GM04504 (cell line): ENCODE results near the gene AMY2B.
"Not testable (repeated sequence)": the region's sequence is repeated elsewhere in the genome, so short reads cannot be mapped to it uniquely, and the experiment has no call there.

Experiments
- DNase-seq: peaks from one replicate; pipeline ENCODE4 v3.0.0-alpha.2; 2012; ENCODE audit warnings: low read depth

AMY2B gene

GRCh38 chr1:103571289-103571688 is at the start of gene AMY2B:
AMY2B (plus strand) TSS chr1:103571589; CDS start chr1:103571603, 14 bp downstream.
- not testable (repeated sequence) for DNase-seq

GRCh38 chr1:103523346-103523745 is 48.0 kb upstream of the AMY2B start:
- DNase-seq = no peak

GRCh38 chr1:103525114-103525606 is 46.2 kb upstream of the AMY2B start:
- no peak for DNase-seq

- peak; percentile 78 for DNase-seq
These were observed 45.5 kb upstream of the AMY2B start, which contains the start of gene RNPC3 for GRCh38 chr1:103525607-103526507. RNPC3 (plus strand) TSS chr1:103525699; CDS start chr1:103526071, 372 bp downstream.

GRCh38 chr1:103527331-103527730 is 44.1 kb upstream of the AMY2B start:
- DNase-seq = no peak

- DNase-seq = no peak
These were observed 41.6 kb upstream of the AMY2B start for GRCh38 chr1:103529746-103530145.

GRCh38 chr1:103538226-103538625 is 33.2 kb upstream of the AMY2B start:
- no peak for DNase-seq

- DNase-seq = no peak
These were observed 30.0 kb upstream of the AMY2B start for GRCh38 chr1:103541431-103541830.

GRCh38 chr1:103546496-103546895 is 24.9 kb upstream of the AMY2B start:
- no peak for DNase-seq

GRCh38 chr1:103547840-103548239 is 23.5 kb upstream of the AMY2B start:
- DNase-seq = no peak

- no peak for DNase-seq
These were observed 11.0 kb upstream of the AMY2B start for GRCh38 chr1:103560427-103560826.

- DNase-seq = not testable (repeated sequence)
These were observed 10.3 kb upstream of the AMY2B start for GRCh38 chr1:103561124-103561523.

- no peak for DNase-seq
These were observed 9.6 kb upstream of the AMY2B start for GRCh38 chr1:103561643-103562395.

GRCh38 chr1:103563056-103563455 is 8.3 kb upstream of the AMY2B start:
- DNase-seq = no peak

GRCh38 chr1:103569493-103569892 is 1.9 kb upstream of the AMY2B start:
- no peak for DNase-seq

- no peak for DNase-seq
These were observed 4.7 kb downstream of the AMY2B start for GRCh38 chr1:103576065-103576464.

- DNase-seq = not testable (repeated sequence)
These were observed 5.4 kb downstream of the AMY2B start for GRCh38 chr1:103576784-103577183.

GRCh38 chr1:103582464-103582863 is 11.1 kb downstream of the AMY2B start:
- no peak for DNase-seq

GRCh38 chr1:103583887-103584286 is 12.5 kb downstream of the AMY2B start:
- DNase-seq = no peak

GRCh38 chr1:103584537-103584936 is 13.1 kb downstream of the AMY2B start:
- DNase-seq = no peak

GRCh38 chr1:103602740-103603139 is 31.4 kb downstream of the AMY2B start:
- DNase-seq = not testable (repeated sequence)

- no peak for DNase-seq
These were observed 45.0 kb downstream of the AMY2B start for GRCh38 chr1:103616362-103616761.

GRCh38 chr1:103616994-103617477 is 45.6 kb downstream of the AMY2B start, which contains the start of gene AMY2A:
AMY2A (plus strand) TSS chr1:103617427; CDS start chr1:103617441, 14 bp downstream.
- not testable (repeated sequence) for DNase-seq
